ENCODE measurements around the gene ACVR2B. TPM values are rescaled to one million over a fixed set of nuclear protein-coding genes. Genes with fewer than 3 reads are reported as not detected.

Gene ACVR2B
- polyA plus RNA-seq, 5 donors = 6.8 to 12.2 (median 10.1) TPM

- no peak for DNase-seq
Measured at GRCh38 chr3:38457111-38458003, 3.7 kb downstream of the ACVR2B start.

- peak; percentile 22 to 31 for DNase-seq
Measured at GRCh38 chr3:38458796-38459498, 5.3 kb downstream of the ACVR2B start.

- no peak for DNase-seq
Measured at GRCh38 chr3:38459499-38460048, 5.9 kb downstream of the ACVR2B start.

- no peak for DNase-seq
Measured at GRCh38 chr3:38460377-38461270, 6.9 kb downstream of the ACVR2B start.

GRCh38 chr3:38465588-38466154, 12.0 kb downstream of the ACVR2B start:
- DNase-seq = no peak

GRCh38 chr3:38468765-38469164, 15.1 kb downstream of the ACVR2B start:
- DNase-seq = no peak

- DNase-seq = no peak
Measured at GRCh38 chr3:38469852-38470251, 16.2 kb downstream of the ACVR2B start.

- DNase-seq = no peak
Measured at GRCh38 chr3:38471260-38471857, 17.7 kb downstream of the ACVR2B start.

GRCh38 chr3:38472342-38472741, 18.7 kb downstream of the ACVR2B start:
- DNase-seq = no peak

GRCh38 chr3:38473229-38473628, 19.5 kb downstream of the ACVR2B start:
- DNase-seq = no peak

- DNase-seq = no peak
Measured at GRCh38 chr3:38474928-38475605, 21.4 kb downstream of the ACVR2B start.

- DNase-seq = no peak
Measured at GRCh38 chr3:38475716-38476115, 22.0 kb downstream of the ACVR2B start.

GRCh38 chr3:38476157-38476756, 22.6 kb downstream of the ACVR2B start:
- DNase-seq = no peak

- DNase-seq = no peak
Measured at GRCh38 chr3:38477057-38477820, 23.5 kb downstream of the ACVR2B start.

- DNase-seq = no peak
Measured at GRCh38 chr3:38477839-38478450, 24.3 kb downstream of the ACVR2B start.

- no peak for DNase-seq
Measured at GRCh38 chr3:38478901-38479300, 25.2 kb downstream of the ACVR2B start.

GRCh38 chr3:38479431-38480092, 25.9 kb downstream of the ACVR2B start:
- DNase-seq = peak in 1 of 2 donors; percentile 52

- no peak for DNase-seq
Measured at GRCh38 chr3:38480093-38480445, 26.4 kb downstream of the ACVR2B start.

Measured in right lung (tissue), 5 donors.